Mesenteric fat pad (tissue), 1 donor: ENCODE results near the gene ANAPC2. TPM values are rescaled to one million over a fixed set of nuclear protein-coding genes. Genes with fewer than 3 reads are reported as not detected.

ENCODE experiments used
- DNase-seq: peaks from one replicate; pipeline ENCODE4 v3.0.0-alpha.2; 2020; ENCODE audit warnings: low spot score
- total RNA-seq: library from RNA; stranded (reverse); fragmentation: NEBNext Ultra II Directional; extraction: Animal tissue kit (Norgen Biotek cat#: 25700); gene quantifications from one replicate; pipeline ENCODE4 v1.2.1, GENCODE V29; 2021
- donor health status: DM: yes; HTN: yes; CAD: no.

ANAPC2 gene
- total RNA-seq, 1 donor from 2014 or later = 39.3 TPM

DNA sequence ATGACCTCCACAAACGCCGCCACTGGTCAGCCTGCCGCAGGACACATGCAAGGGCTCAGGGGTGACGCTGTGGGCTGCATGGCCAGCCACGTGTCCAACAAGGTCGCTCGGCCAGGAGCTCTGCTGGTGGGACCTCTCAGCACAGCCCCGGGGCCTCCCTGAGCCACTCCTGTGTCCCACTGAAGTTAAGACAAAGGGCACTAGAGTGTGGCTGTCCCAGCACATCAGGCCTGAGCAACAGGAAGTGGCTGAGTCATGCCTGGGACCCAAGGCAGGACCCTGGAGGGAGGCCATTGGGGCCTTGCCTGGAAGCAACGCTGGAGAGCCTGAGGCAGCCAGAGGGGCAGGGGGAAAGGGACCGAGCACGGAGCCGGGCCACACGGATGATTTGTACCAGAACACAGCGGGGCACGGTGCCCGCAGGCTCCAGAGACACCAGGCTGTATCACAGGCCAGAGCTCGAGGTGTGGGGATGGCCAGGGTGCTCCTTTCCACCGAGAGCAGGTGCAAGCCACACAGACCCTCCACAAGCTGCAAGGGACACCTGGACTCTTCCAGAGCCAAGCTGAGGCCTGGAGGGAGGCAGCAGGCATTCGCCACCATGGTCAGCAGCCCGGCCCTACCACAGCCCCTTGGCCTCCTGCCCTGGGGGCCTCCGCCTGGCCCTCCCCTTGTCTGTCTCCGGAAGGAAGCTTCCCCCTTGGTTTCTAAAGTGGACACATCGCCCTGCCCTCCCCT, 10.0 kb downstream of the ANAPC2 start:
- no peak for DNase-seq

DNA sequence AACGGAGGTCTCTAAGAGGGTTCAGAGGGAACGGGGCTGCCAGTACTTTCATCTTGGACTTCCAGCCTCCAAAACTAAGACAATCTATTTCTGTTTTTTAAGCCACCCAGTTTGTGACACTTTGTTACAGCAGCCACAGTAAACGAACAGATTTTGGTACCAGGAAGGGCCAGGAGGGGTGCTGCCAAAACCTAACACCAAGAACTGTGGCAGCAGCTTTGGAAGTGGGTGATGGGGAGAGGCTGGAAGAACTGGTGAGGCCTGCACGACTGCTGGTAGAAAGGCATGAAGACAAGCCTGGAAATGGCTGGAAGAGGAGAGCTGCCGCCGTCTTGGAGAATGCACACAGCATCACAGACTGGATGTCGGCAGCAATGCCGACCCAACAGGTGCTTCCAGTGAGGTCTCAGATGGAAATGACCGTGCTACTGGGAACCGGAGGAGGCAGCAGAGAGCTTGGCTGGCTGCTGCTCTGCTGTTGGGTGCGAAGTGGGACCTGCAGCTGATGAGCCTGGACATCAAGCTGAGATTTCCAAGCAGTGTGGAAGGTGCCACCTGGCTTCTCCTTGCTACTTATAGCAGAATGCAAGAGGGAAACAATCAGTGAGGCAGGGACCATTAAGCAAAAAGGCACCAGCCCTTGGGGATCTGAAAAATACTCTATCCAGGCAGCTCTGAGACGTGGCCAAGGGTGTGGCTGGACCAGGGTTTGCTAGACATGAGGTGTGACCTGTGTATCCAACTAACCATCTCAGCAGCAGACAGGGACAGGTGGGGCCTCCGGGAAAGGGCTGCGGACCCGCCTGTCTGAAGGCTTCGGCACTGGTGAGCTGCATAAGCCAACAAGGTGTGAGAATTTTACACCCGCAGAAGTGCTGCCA, 11.8 kb downstream of the ANAPC2 start:
- DNase-seq = no peak

GRCh38 chr9:137175345-137175961, 12.9 kb downstream of the ANAPC2 start:
- DNase-seq = no peak

- DNase-seq = no peak
Observed at GRCh38 chr9:137174722-137175293, 13.6 kb downstream of the ANAPC2 start.

DNA sequence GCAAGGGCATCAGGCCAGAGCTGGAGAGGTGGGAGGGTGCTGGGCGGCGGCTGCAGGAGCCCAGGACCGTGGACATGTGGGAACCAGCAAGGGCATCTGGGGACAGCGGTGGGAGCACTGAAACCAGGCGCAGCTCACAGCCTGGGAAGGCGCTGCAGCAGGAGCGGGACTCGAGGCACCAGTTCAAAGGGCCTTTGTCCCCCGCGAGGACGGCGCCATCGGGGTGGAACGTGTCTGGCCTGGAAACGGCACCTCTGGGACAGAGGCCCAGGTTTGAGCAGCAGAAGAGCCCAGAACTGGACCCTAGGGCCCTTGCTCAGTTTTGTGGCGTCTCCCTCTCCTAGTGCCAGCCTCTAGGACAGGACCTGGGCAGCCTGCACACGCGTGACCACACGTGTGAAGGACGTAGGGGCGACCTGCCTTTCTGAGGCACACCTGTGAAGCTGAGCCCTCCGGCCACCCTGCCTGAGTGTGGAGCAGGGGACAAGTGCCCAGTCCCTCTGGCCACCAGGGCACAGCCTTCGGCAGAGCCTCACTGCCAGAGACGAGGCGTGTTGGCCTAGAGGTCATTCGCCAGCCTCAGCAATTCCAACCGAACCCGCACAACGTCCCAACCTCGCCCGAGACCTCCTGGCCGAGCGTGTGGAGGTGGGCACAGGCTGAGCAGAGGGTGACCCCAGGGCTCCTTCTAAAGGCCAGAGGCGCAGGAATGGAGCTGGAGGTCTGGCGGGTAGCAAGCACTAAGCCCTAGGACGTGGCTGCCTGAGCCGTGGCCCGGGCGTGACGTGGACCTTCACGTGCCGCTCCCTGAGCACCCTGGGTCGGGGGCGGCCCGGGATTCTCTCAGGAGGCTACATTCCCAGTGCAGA, 14.3 kb downstream of the ANAPC2 start:
- no peak for DNase-seq

DNA sequence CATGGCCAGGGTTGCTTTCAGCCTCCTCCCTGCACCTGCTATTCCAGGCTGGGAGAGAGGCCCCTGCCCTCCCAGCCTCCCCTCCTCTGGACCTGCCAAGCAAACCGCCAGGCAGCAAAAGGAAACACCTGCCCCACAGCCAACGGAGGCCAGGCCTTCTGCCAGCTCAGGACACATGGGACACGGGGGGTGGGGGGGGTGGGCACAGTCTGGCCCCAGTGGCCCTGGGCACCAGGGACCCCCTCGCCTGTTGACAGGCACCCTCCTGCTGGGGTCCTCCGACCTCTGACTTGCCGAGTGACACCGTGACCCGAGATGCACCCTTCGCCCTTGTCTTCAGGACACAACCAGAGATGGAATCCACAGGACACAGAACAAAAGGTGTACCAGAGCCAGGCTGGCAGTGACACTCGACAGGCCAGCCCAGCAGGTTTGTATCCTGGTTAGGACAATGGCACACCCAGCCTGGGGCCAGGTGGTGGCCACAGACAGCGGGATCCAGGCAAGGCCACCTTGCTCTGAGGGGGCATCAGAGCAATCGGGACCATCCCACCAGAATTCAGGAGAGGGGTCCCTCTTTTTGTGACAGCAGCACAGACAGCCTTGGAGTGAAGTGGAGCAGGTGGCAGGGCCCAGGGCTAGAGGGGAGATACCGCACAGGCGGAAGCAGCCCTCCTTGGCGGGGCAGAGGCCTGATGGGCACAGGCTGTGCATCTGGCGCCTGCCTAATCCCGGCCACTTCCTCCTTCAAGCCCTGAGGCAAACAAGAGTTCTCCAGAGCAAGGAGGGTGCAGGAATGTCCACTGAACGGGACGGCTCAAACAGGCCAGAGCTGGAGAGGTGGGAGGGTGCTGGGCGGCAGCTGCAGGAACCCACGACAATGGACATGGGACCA, 15.2 kb downstream of the ANAPC2 start:
- DNase-seq = no peak

DNA sequence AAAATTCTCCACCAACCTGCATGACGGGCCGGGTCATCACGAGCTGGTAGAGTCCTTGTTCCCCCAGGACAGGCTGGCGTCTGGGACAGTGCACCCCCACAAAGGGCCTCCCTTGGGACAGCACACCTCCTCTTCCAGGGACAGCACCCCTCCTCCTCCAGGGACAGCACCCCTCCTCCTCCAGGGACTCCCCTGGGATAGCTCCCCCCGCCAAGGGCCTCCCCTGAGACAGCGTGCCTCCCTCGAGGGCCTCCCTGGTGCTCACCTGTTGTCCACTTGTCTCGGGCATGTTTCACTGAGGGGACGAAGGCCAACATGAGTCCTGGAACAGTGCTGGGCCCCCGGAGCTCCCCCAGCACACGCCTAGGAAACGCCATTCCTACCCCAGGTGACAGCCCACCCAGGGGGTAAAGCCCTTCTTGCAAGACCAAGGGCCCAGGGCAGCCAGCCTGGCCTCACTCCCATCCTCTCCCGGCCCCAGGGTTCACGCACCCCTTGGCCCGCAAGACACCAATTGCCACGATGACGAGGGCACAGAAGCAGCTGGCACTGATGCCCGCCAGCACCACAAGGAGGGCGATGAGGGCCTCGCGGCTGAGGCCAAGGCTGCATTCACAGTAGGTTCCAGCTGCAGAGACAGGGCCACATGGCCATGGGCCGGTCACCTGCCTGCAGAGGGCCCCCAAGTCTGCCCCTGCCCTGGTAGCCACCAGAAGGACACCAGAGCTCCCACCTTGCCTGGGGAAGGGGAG, 17.0 kb downstream of the ANAPC2 start:
- DNase-seq = no peak

GRCh38 chr9:137170486-137171148, 17.7 kb downstream of the ANAPC2 start:
- no peak for DNase-seq

DNA sequence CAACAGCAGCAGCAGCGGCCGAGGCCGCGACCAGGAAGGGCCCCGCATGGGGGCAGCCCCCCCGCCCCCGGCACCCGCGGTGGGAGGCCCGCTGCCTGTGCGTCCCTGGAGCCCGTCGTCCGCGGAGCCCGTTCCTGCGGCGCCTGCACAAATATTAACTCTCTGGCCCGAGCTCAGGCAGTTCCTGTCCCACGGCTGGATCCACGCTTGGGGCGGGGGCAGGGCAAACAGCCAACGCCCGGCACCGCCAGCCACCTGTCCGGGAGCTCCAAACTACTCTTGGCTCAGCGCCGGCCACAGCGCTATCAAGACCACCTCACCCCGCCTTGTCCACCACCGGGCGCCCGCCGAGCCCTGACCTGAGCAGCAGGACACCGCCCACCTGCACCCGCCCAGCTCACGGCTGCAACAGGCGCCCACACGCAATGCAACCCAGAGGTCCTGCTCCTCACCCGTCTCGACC, 18.4 kb downstream of the ANAPC2 start, which contains the start of gene LRRC26:
Gene LRRC26, minus strand, starts transcription at position 156 of the 463 bp plus-strand sequence. Its CDS starts 108 bp downstream, at position 48.
- no peak for DNase-seq

- no peak for DNase-seq
Observed at GRCh38 chr9:137168904-137169856, 19.2 kb downstream of the ANAPC2 start.

DNA sequence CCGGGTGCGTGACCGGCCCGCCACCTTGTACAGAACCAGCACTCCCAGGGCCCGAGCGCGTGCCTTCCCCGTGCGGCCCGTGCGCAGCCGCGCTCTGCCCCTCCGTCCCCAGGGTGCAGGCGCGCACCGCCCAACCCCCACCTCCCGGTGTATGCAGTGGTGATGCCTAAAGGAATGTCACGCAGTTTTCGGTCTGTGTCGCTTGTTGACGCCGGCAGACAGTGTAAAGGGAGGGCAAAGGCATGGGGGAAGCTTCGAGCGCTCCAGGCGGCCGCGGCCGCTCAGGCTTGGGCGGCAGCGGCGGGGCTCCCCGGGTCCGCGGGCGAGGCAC, 19.8 kb downstream of the ANAPC2 start:
- no peak for DNase-seq

- no peak for DNase-seq
Observed at GRCh38 chr9:137167747-137168572, 20.4 kb downstream of the ANAPC2 start.

- no peak for DNase-seq
Observed at GRCh38 chr9:137167277-137167746, 21.0 kb downstream of the ANAPC2 start.

DNA sequence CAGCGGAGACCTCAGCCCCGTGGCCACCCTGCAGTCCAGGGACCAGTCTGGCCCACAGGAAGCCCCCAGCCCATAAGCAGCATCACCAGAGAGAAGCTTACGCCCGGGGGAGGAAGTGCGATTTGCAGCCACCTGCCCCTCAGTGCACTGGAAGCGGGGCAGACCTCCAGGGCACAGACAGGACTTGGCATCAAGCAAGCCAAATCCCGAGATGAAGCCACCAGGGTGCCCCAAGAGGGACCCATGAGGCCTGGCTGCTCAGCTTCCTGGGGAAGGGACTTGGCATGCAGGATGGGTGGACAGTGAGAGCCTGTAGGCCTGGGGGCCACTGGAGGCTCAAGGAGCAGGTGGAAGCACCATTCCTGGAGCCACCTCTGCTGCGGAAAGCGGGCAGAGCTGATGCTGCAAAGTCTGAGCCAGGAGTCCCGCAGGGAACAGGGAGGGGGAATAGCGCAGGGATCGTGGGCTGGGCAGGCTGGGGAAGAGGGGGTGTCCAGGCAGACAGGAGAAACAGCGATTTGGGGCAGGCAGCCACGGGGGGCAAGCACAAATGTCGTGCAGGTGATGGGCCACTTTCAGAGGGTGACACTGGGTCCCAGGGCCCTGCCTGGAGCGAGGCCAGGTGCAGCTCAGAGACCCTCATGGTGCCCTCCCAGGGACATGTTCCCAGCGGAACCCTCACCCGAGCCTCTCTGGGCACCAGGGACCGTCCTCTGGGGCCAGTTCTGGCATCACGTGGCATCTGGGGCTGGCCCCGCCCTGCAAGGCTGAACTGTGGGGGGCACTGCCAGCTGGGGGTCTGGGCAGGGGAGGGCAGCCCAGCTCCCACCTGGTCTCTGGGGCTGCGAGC, 21.8 kb downstream of the ANAPC2 start:
- DNase-seq = no peak

DNA sequence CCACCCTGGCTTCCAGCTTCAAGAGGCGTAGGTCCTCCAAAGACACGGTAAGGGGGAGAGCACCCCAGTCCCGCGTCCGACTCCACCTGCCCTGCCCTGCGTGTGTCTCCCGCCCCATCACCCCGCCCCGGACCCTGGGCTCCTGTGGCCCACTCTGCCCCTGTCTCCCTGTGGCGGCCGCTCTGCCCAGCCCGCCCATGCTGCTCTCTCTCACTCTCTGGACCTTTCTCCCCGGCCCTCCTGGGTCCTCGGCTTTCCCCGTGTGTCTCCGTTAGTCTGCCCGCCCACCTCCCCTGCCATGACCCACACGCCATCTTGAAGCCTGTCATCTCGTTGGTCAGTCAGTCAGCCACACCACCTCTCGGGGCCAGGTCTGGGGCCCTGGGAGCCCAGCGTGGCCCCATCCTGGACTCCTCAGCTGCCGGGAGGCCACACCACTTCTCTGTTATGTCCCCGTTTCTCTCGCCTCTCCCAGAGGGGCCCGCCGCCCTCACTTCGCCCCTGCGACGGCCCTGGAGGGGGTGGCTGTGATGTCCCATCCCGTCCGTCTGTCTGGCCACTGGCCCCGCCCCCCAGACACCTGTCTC, 23.0 kb downstream of the ANAPC2 start:
- DNase-seq = no peak
